Small intestine (tissue), 7 donors: ENCODE data around the gene ABCB9. TPM values are rescaled to one million over a fixed set of nuclear protein-coding genes. Genes with fewer than 3 reads are reported as not detected.
"Not testable (repeated sequence)": the region's sequence is repeated elsewhere in the genome, so short reads cannot be mapped to it uniquely, and the experiment has no call there.

Experiments
- DNase-seq, 2 donors: peaks; one replicate each; pipeline versions ENCODE4 v3.0.0 to v3.0.0-alpha.2; 2013
- FAIRE-seq: peaks from 2 replicates; lab custom pipeline; 2012; peaks lifted over from hg19 to GRCh38; lab: Jason Lieb, UNC
- H3K27ac ChIP-seq, 3 donors: one replicate each; pipeline ENCODE4 v1.5.1; 2013; ENCODE audit warnings: low read length in 2 of 3, mild to moderate bottlenecking in 2 of 3, control low read depth in 1 of 3, inconsistent platforms in 1 of 3, low read depth in 1 of 3, moderate library complexity in 1 of 3
- H3K27me3 ChIP-seq, 3 donors: one replicate each; pipeline ENCODE4 v1.6.1; 2013; ENCODE audit warnings: low read length in 3 of 3, inconsistent platforms in 1 of 3; ENCODE audit not compliant: control insufficient read depth in 3 of 3, insufficient read depth in 3 of 3
- H3K36me3 ChIP-seq, 3 donors: one replicate each; pipeline ENCODE4 v1.6.1; 2013; ENCODE audit warnings: low read length in 3 of 3, inconsistent platforms in 1 of 3, low read depth in 1 of 3, mild to moderate bottlenecking in 1 of 3, moderate library complexity in 1 of 3; ENCODE audit not compliant: control insufficient read depth in 3 of 3, insufficient read depth in 2 of 3
- H3K4me1 ChIP-seq, 3 donors: one replicate each; pipeline ENCODE4 v1.6.1; 2013; ENCODE audit warnings: low read length in 2 of 3, inconsistent platforms in 1 of 3, low read depth in 1 of 3, mild to moderate bottlenecking in 1 of 3, moderate library complexity in 1 of 3; ENCODE audit not compliant: control insufficient read depth in 3 of 3, insufficient read depth in 2 of 3
- H3K4me3 ChIP-seq, 3 donors: one replicate each; pipeline ENCODE4 v1.5.1; 2013; ENCODE audit warnings: low read length in 3 of 3, control low read depth in 1 of 3, inconsistent platforms in 1 of 3, low read depth in 1 of 3, mild to moderate bottlenecking in 1 of 3, moderate library complexity in 1 of 3
- H3K9me3 ChIP-seq, 2 donors: one replicate each; pipeline ENCODE4 v1.6.1; 2013; ENCODE audit warnings: low read depth in 1 of 2, low read length in 1 of 2; ENCODE audit not compliant: control insufficient read depth in 2 of 2, insufficient read depth in 1 of 2
- WGBS, 3 donors: extraction: QIAGEN DNeasy Blood & Tissue Kit; methylation state at CpG; one replicate each; pipeline ENCODE4 v1.1.7; 2013; 5-methylcytosine and 5-hydroxymethylcytosine counted together
- polyA plus RNA-seq, 4 donors: library from polyadenylated mRNA; stranded (reverse) in 3 of 4; unstranded in 1 of 4; fragments of 200-250 nt in 3 of 4; fragments of 120-200 nt in 1 of 4; gene quantifications; one replicate each; pipeline versions ENCODE4 v1.2.1 to v1.2.3, GENCODE V29; 2013
- donor health status: healthy with polysubstance abuse.
- donor health status: control.
- donor health status: control.
- donor health status: Bipolar disorder and iron deficiency.
- donor health status: healthy.

The ABCB9 gene
- polyA plus RNA-seq, 4 donors = 2.5 to 6.6 (median 4.7) TPM

- FAIRE-seq = no peak
- H3K27ac ChIP-seq = peak overlapping the region in 1 of 3 donors; percentile 47
Observed at GRCh38 chr12:122927756-122928403, 38.4 kb downstream of the ABCB9 start.

GRCh38 chr12:122921917-122922316, 44.3 kb downstream of the ABCB9 start:
- Histone ChIP-seq H3K4me3 (no peak overlapping the region), H3K9me3 (no peaks in the 10 kb centered on the region), H3K27ac (no peak overlapping the region), H3K4me1 (peaks cover 0 to 19% (median 4%) of the 10 kb centered on the region in 3 donors), H3K36me3 (no peaks in the 10 kb centered on the region), H3K27me3 (no peaks in the 10 kb centered on the region)
- FAIRE-seq (no peak), DNase-seq (peak in 1 of 2 donors; percentile 25)
- WGBS, 3 donors = 60 to 74% (median 63%) methylated on average over 8 of the region's 8 CpGs

More at GRCh38 chr12:122927756-122928403, 38.4 kb downstream of the ABCB9 start:
- Histone ChIP-seq H3K9me3 (no peaks in the 10 kb centered on the region), H3K4me1 (no peaks in the 10 kb centered on the region), H3K27me3 (no peaks in the 10 kb centered on the region), H3K36me3 (peaks cover 0 to 12% (median 0%) of the 10 kb centered on the region in 3 donors), H3K4me3 (no peak overlapping the region)
- no peak for DNase-seq
- WGBS, 3 donors = 87 to 94% (median 91%) methylated on average over 11 of the region's 11 CpGs

GRCh38 chr12:122920687-122921086, 45.6 kb downstream of the ABCB9 start:
- no peaks in the 10 kb centered on the region for H3K9me3 ChIP-seq
- peak overlapping the region; percentile 55 to 75 (median 74) for H3K27ac ChIP-seq
- FAIRE-seq (no peak), DNase-seq (no peak)
- H3K4me3 ChIP-seq = no peak overlapping the region
- peaks cover 0 to 19% (median 4%) of the 10 kb centered on the region in 3 donors for H3K4me1 ChIP-seq
- 57 to 78% (median 59%) methylated on average over 5 of the region's 5 CpGs for WGBS, 3 donors
- H3K27me3 ChIP-seq = no peaks in the 10 kb centered on the region
- H3K36me3 ChIP-seq = no peaks in the 10 kb centered on the region

GRCh38 chr12:122918827-122919226, 47.4 kb downstream of the ABCB9 start:
- Histone ChIP-seq H3K27me3 (no peaks in the 10 kb centered on the region), H3K27ac (no peak overlapping the region), H3K4me3 (no peak overlapping the region), H3K4me1 (peaks cover 0 to 19% (median 4%) of the 10 kb centered on the region in 3 donors), H3K36me3 (no peaks in the 10 kb centered on the region), H3K9me3 (no peaks in the 10 kb centered on the region)
- FAIRE-seq = no peak
- 64 to 72% (median 70%) methylated on average over 2 of the region's 2 CpGs for WGBS, 3 donors
- DNase-seq = no peak

DNA sequence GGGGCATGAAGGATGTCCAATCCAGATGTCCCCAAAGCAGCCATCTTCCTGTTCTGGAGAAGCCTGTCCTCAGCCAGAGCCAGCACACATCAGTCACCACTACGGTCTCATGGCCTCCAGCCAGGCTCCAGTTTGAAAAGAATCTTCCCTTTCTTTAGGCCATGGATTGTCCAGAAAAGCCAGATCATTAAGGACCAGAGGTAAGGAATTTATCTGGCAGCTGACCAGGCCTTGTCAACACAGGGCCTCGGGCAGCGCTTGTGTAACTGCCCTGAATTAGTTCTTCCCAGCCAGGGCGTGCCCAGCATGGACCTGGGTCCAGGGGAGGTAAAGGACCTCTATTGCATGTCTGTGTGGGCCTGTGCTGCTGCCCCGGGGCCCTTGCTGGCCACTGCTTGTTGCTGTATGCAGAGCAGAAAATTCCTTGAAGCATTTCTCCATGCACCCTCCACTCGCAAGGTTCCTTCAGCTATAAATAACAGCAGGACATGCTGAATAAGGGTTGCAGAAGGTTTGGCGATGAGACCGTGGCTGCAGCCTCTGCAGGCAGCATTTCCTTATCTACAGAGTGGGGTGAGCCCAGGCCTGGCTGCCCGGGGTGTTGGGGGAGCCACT, 48.6 kb downstream of the ABCB9 start:
- FAIRE-seq (no peak), DNase-seq (peak; percentile 85 to 89)
- Histone ChIP-seq H3K4me1 (peaks cover 0 to 19% (median 4%) of the 10 kb centered on the region in 3 donors), H3K27me3 (no peaks in the 10 kb centered on the region), H3K4me3 (no peak overlapping the region), H3K36me3 (no peaks in the 10 kb centered on the region), H3K27ac (peak overlapping the region; percentile 38 to 71 (median 52)), H3K9me3 (no peaks in the 10 kb centered on the region)
- 23 to 36% (median 36%) methylated on average over 9 of the region's 9 CpGs for WGBS, 3 donors

DNA sequence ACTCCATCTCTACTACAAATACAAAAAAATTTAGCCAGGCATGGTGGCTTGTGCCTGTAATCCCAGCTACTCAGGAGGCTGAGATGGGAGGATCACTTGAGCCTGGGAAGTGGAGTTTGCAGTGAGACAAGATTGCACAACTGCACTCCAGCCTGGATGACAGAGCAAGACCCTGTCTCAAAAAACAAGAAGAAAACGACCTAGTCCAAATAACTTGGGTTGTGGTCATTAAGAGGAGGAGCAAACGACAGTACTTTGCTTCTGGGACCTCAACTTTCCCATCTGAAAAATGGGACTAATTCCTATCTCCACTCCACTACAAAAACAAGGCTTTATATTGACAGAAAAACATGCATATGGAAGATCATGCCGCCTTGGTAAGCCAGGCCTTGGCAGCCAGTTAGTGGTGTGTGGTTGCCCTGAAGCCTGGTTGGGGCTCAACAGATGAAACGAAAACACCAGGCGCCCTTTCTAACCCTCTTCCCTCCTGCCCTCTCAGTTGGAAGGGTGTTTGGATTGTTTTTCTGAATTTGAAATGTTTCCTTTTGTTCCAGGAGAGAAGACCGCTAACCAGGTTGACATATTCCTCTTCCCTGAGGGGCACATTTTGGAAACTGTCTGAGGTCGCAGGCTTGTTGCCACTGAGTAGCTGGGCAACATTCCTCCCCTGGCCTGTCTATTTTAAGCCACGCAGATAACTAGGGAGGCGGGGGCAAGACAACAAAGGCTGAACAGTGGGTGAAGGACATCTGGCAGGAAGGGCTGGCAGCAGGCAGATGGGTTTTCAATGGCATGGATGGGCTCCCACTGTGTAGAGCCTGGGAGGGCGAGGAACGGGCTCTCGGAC, 56.6 kb downstream of the ABCB9 start:
- DNase-seq = no peak
- no peak overlapping the region for H3K4me3 ChIP-seq
- H3K36me3 ChIP-seq = no peaks in the 10 kb centered on the region
- no peaks in the 10 kb centered on the region for H3K4me1 ChIP-seq
- WGBS, 3 donors = 55 to 67% (median 59%) methylated on average over 12 of the region's 12 CpGs
- FAIRE-seq = no peak
- H3K27me3 ChIP-seq = no peaks in the 10 kb centered on the region
- no peaks in the 10 kb centered on the region for H3K9me3 ChIP-seq
- H3K27ac ChIP-seq = peak overlapping the region in 1 of 3 donors; percentile 5

GRCh38 chr12:122908915-122909314, 57.3 kb downstream of the ABCB9 start:
- Histone ChIP-seq H3K9me3 (no peaks in the 10 kb centered on the region), H3K36me3 (no peaks in the 10 kb centered on the region), H3K4me1 (no peaks in the 10 kb centered on the region), H3K4me3 (no peak overlapping the region), H3K27ac (peak overlapping the region in 2 of 3 donors; percentile 50 to 65), H3K27me3 (no peaks in the 10 kb centered on the region)
- FAIRE-seq (no peak), DNase-seq (peak in 1 of 2 donors; percentile 92)
- 19 to 64% (median 37%) methylated on average over 6 of the region's 6 CpGs for WGBS, 3 donors

DNA sequence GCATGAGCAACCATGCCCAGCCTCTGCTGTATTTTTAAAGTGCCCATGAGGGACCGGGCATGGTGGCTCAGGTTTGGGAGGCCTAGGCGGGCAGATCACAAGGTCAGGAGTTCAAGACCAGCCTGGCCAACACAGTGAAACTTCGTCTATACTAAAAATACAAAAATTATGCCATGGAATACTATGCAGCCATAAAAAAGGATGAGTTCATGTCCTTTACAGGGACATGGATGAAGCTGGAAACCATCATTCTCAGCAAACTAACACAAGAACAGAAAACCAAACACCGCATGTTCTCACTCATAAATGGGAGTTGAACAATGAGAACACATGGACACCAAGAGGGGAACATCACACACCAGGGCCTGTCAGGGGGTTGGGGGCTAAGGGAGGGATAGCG, 61.0 kb downstream of the ABCB9 start:
- 91 to 98% (median 97%) methylated on average over 5 of the region's 5 CpGs for WGBS, 3 donors
- not testable (repeated sequence) for H3K9me3 ChIP-seq, H3K27me3 ChIP-seq, H3K27ac ChIP-seq, H3K36me3 ChIP-seq, DNase-seq, H3K4me1 ChIP-seq, H3K4me3 ChIP-seq, FAIRE-seq
